ENCODE results near the gene PPP2R2D. TPM values are rescaled to one million over a fixed set of nuclear protein-coding genes. Genes with fewer than 3 reads are reported as not detected.

The PPP2R2D gene
- polyA plus RNA-seq, 1 of the 3 experiments (the other 2 are of a cell fraction), result 25.1 TPM

- H2AFZ ChIP-seq (ENCODE audit: low read depth), result no peak overlapping the region
- TF ChIP-seq FOXJ3 (CRISPR knock-in tag; IDR thresholded peaks at IDR 0.05), result no peak
- no peak for TF ChIP-seq RCOR1 (IDR thresholded peaks at IDR 0.05; ENCODE audit: low read length)
- TF ChIP-seq MAX (IDR thresholded peaks at IDR 0.05; ENCODE audit: low read depth), result no peak
- no peak for TF ChIP-seq ELF1 (IDR thresholded peaks at IDR 0.05)
- TF ChIP-seq RAD21 (IDR thresholded peaks at IDR 0.05; ENCODE audit: low read length), result no peak
- TF ChIP-seq FOXM1 (IDR thresholded peaks at IDR 0.05; ENCODE audit: low read depth), result no peak
- TF ChIP-seq IRF3 (IDR thresholded peaks at IDR 0.05; ENCODE audit: low read depth, low read length), result no peak
- TF ChIP-seq EZH2phosphoT487 (IDR thresholded peaks at IDR 0.05; ENCODE audit: borderline replicate concordance, low read depth), result no peak
- TF ChIP-seq CHD2 (IDR thresholded peaks at IDR 0.05; ENCODE audit: low read length, partially characterized antibody), result no peak
- TF ChIP-seq GATA2 (CRISPR knock-in tag; IDR thresholded peaks at IDR 0.05), result no peak
- TF ChIP-seq SIN3A (IDR thresholded peaks at IDR 0.05; ENCODE audit: borderline replicate concordance, low read depth, low read length), result no peak
- no peak for TF ChIP-seq NFIC (IDR thresholded peaks at IDR 0.05; ENCODE audit: borderline replicate concordance)
- no peak for TF ChIP-seq MEF2A (IDR thresholded peaks at IDR 0.05; ENCODE audit: borderline replicate concordance, low read depth)
- TF ChIP-seq EP300 (IDR thresholded peaks at IDR 0.05; ENCODE audit: borderline replicate concordance in 1 of 2, low read depth in 1 of 2, low read length in 1 of 2), result no peak
- H3K4me1 ChIP-seq (ENCODE audit: control insufficient read depth in 1 of 2, insufficient read depth in 2 of 2, low read depth in 1 of 2, low read length in 1 of 2), result peaks cover 0 to 2% of the 10 kb centered on the region in 2 experiments; a peak in 1 of 4 replicates
- H3K27me3 ChIP-seq (ENCODE audit: insufficient read depth), result no peaks in the 10 kb centered on the region
- no peak overlapping the region for H3K9ac ChIP-seq
- WGBS (ENCODE audit: low lambda C conversion rate), result 90% methylated on average over 15 of the region's 15 CpGs
- H3F3A ChIP-seq (replicated peaks; ENCODE audit: insufficient read depth), result no peaks in the 10 kb centered on the region
- DNase-seq, result no peak
- CTCF ChIA-PET, result interaction anchor here (1.0 to 5.2 kb wide), 3 partner anchors 12 to 112 kb away, joined by 3 to 19 read pairs (median 3); no protein-coding TSS in a partner anchor
- peaks cover 8 to 11% of the 10 kb centered on the region in 2 experiments for H3K36me3 ChIP-seq (replicated peaks in 1 of 2; ENCODE audit: control insufficient read depth in 1 of 2, insufficient read depth in 2 of 2, low read length in 1 of 2)
- H3K4me3 ChIP-seq (ENCODE audit: low read depth in 2 of 2, low read length in 1 of 2), result no peak overlapping the region
- POLR2A ChIA-PET, result no interaction called here
- H3K79me2 ChIP-seq (ENCODE audit: insufficient read depth), result peaks cover 99% of the 10 kb centered on the region
- H3K9me3 ChIP-seq, result no peaks in the 10 kb centered on the region
- no peak overlapping the region for H3K4me2 ChIP-seq
- no peaks in the 10 kb centered on the region for H3K9me2 ChIP-seq
- H3K27ac ChIP-seq (ENCODE audit: low read depth in 2 of 2, low read length in 1 of 2), result no peak overlapping the region
- peaks cover 89% of the 10 kb centered on the region for H4K20me1 ChIP-seq (ENCODE audit: insufficient read depth)
Observed at GRCh38 chr10:131910663-131911314, 10.0 kb downstream of the PPP2R2D start.

- H3K36me3 ChIP-seq (replicated peaks in 1 of 2; ENCODE audit: control insufficient read depth in 1 of 2, insufficient read depth in 2 of 2, low read length in 1 of 2), result peaks cover 7 to 8% of the 10 kb centered on the region in 2 experiments
- H3K4me2 ChIP-seq, result no peak overlapping the region
- no peak overlapping the region for H2AFZ ChIP-seq (ENCODE audit: low read depth)
- no peak overlapping the region for H3K9ac ChIP-seq
- WGBS (ENCODE audit: low lambda C conversion rate), result 90% methylated on average over 9 of the region's 9 CpGs
- ChIA-PET CTCF (interaction anchor here (1.4 to 5.2 kb wide), 2 partner anchors 13 to 112 kb away, joined by 3 to 19 read pairs; no protein-coding TSS in a partner anchor), POLR2A (no interaction called here)
- H4K20me1 ChIP-seq (ENCODE audit: insufficient read depth), result peaks cover 89% of the 10 kb centered on the region
- no peaks in the 10 kb centered on the region for H3K9me3 ChIP-seq
- H3K4me3 ChIP-seq (ENCODE audit: low read depth in 2 of 2, low read length in 1 of 2), result no peak overlapping the region
- DNase-seq, result no peak
- H3K79me2 ChIP-seq (ENCODE audit: insufficient read depth), result peaks cover 99% of the 10 kb centered on the region
- H3F3A ChIP-seq (replicated peaks; ENCODE audit: insufficient read depth), result no peaks in the 10 kb centered on the region
- H3K9me2 ChIP-seq, result no peaks in the 10 kb centered on the region
- no peaks in the 10 kb centered on the region for H3K27me3 ChIP-seq (ENCODE audit: insufficient read depth)
- peaks cover 0 to 2% of the 10 kb centered on the region in 2 experiments; a peak in 1 of 4 replicates for H3K4me1 ChIP-seq (ENCODE audit: control insufficient read depth in 1 of 2, insufficient read depth in 2 of 2, low read depth in 1 of 2, low read length in 1 of 2)
- no peak overlapping the region for H3K27ac ChIP-seq (ENCODE audit: low read depth in 2 of 2, low read length in 1 of 2)
- TF ChIP-seq TEAD4 (IDR thresholded peaks at IDR 0.05; ENCODE audit: borderline replicate concordance, insufficient read depth), result no peak
- no peak for TF ChIP-seq FOSL2 (IDR thresholded peaks at IDR 0.05; ENCODE audit: borderline replicate concordance, low read depth)
- TF ChIP-seq TAF1 (IDR thresholded peaks at IDR 0.05; ENCODE audit: borderline replicate concordance, low read depth, low read length), result no peak
- no peak for TF ChIP-seq USF2 (IDR thresholded peaks at IDR 0.05; ENCODE audit: borderline replicate concordance, low read depth, low read length)
- TF ChIP-seq ZBTB33 (IDR thresholded peaks at IDR 0.05; ENCODE audit: borderline replicate concordance, low read depth), result no peak
- no peak for TF ChIP-seq TCF12 (IDR thresholded peaks at IDR 0.05)
- no peak for TF ChIP-seq CTCF (IDR thresholded peaks at IDR 0.05)
- TF ChIP-seq CHD2 (IDR thresholded peaks at IDR 0.05; ENCODE audit: low read length, partially characterized antibody), result no peak
Observed at GRCh38 chr10:131911451-131911850, 10.6 kb downstream of the PPP2R2D start.

All from SK-N-SH (cell line).